T-helper 2 cell treated with Interferon-gamma antibody and Interleukin-4, amounts not matched to agents 5 μg/mL and 100 μg/mL, for 36 hours (primary cell): Measurements from ENCODE around the gene CD300LG.
"Not testable (repeated sequence)": the region's sequence is repeated elsewhere in the genome, so short reads cannot be mapped to it uniquely, and the experiment has no call there.

Experiments used
- DNase-seq: peaks from one replicate; pipeline ENCODE4 v3.0.0; 2021; ENCODE audit warnings: low spot score
- H3K27ac Mint-ChIP-seq: one replicate; pipeline ENCODE4 v1.8.0; 2021; ENCODE audit warnings: mild to moderate bottlenecking, mixed read lengths
- H3K27me3 Mint-ChIP-seq: one replicate; pipeline ENCODE4 v1.8.0; 2021; ENCODE audit warnings: low read depth, mixed read lengths
- H3K36me3 Mint-ChIP-seq: one replicate; pipeline ENCODE4 v1.8.0; 2021; ENCODE audit warnings: low read depth, mixed read lengths
- H3K4me1 Mint-ChIP-seq: one replicate; pipeline ENCODE4 v1.8.0; 2021; ENCODE audit warnings: low read depth, mixed read lengths
- H3K4me3 Mint-ChIP-seq: one replicate; pipeline ENCODE4 v1.8.0; 2022; ENCODE audit warnings: mild to moderate bottlenecking, moderate library complexity, mixed read lengths
- H3K9me3 Mint-ChIP-seq: one replicate; pipeline ENCODE4 v1.8.0; 2021; ENCODE audit warnings: mixed read lengths

The CD300LG gene

DNA sequence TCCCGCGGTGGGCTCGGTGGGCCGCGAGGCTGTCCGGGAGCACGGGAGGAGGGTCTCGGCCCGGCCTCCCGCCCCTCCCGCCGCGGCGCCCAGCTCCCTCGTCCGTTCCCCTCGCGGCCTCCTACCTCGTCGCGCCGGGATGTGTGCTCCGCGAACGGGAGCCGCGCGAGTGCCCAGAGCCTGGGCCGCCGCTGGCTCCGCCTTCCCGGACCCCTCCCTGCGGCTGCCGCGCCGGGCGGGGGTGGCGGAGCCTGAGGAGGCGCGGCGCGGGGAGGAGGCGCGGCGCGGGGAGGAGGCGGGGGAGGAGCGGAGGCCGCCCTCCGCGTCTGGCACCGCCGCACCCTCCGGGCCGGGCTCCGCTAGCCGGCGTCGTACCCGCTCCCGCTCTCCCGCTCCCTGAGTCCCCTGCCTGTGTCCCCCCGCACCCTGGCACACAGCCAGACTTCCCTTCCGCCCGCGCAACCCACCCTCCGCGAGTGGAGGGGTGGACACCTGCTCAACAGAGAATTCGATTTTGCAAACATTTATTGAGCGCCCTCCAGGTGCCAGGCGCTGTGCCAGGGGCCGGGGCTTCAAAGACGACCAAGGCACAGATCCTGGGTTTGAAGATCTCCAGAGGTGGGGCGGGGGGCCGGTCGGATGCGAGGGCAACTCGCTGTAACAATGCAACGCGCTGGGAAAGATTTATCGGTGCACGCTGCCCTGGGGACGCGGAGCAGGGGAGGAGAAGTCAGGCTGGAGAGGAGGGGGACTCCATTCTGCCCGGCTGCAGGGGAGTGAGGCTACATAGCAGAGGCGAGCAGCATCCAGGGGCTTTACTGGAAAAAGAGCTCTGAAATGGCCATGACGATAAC is 13.8 kb upstream of the CD300LG start, which contains the start of gene MPP3:
TSS of gene MPP3 (minus strand) at position 171 of the 854 bp plus-strand sequence. CDS start 1,240 bp downstream, outside the sequence.
- peaks cover 60% of the 10 kb centered on the region for H3K27me3 Mint-ChIP-seq
- no peaks in the 10 kb centered on the region for H3K36me3 Mint-ChIP-seq
- H3K4me1 Mint-ChIP-seq, result peaks cover 8% of the 10 kb centered on the region
- H3K9me3 Mint-ChIP-seq, result no peaks in the 10 kb centered on the region
- peak; percentile 22 for DNase-seq
- H3K4me3 Mint-ChIP-seq, result peak within 1 kb of the TSS; percentile 71
- no peak within 1 kb of the TSS for H3K27ac Mint-ChIP-seq

- Mint-ChIP-seq H3K27me3 (peaks cover 57% of the 10 kb centered on the region), H3K36me3 (no peaks in the 10 kb centered on the region), H3K4me1 (peaks cover 8% of the 10 kb centered on the region), H3K9me3 (no peaks in the 10 kb centered on the region), H3K27ac (no peak overlapping the region), H3K4me3 (peak overlapping the region; percentile 71)
- no peak for DNase-seq
These were observed 12.9 kb upstream of the CD300LG start for GRCh38 chr17:43834106-43834505.

DNA sequence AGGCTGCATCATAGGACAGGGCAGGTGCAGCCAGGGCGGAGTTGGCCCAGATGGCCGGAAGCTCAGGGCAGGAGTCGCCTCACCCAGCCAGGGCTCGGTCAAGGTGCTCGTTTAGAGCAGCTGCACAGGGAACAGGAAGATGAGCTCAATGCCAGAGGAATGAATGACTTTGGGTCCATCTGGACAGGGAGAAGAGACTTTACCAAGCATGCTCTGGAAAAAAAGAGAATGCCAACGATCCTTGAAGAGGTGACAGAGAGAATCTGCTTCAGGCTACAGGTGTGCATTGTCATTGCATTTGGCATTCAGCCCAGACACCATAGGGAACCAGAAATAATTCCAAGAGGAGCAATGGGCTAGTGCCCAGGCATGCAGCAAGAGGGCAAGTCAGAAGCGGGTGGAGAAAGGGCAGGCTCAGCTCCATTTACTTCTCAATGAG is 7.3 kb upstream of the CD300LG start:
- H3K27ac Mint-ChIP-seq, result no peak overlapping the region
- peaks cover 27% of the 10 kb centered on the region for H3K27me3 Mint-ChIP-seq
- no peak for DNase-seq
- no peaks in the 10 kb centered on the region for H3K9me3 Mint-ChIP-seq
- H3K4me1 Mint-ChIP-seq, result no peaks in the 10 kb centered on the region
- H3K36me3 Mint-ChIP-seq, result no peaks in the 10 kb centered on the region
- H3K4me3 Mint-ChIP-seq, result no peak overlapping the region

GRCh38 chr17:43840814-43841213 is 6.2 kb upstream of the CD300LG start:
- no peaks in the 10 kb centered on the region for H3K9me3 Mint-ChIP-seq
- DNase-seq, result no peak
- H3K27me3 Mint-ChIP-seq, result peaks cover 18% of the 10 kb centered on the region
- H3K36me3 Mint-ChIP-seq, result no peaks in the 10 kb centered on the region
- H3K27ac Mint-ChIP-seq, result no peak overlapping the region
- H3K4me1 Mint-ChIP-seq, result no peaks in the 10 kb centered on the region
- H3K4me3 Mint-ChIP-seq, result no peak overlapping the region

- Mint-ChIP-seq H3K36me3 (no peaks in the 10 kb centered on the region), H3K27ac (no peak overlapping the region), H3K27me3 (peaks cover 22% of the 10 kb centered on the region), H3K9me3 (no peaks in the 10 kb centered on the region), H3K4me3 (no peak overlapping the region), H3K4me1 (no peaks in the 10 kb centered on the region)
- DNase-seq, result no peak
These were observed 5.7 kb upstream of the CD300LG start for GRCh38 chr17:43841282-43841681.

DNA sequence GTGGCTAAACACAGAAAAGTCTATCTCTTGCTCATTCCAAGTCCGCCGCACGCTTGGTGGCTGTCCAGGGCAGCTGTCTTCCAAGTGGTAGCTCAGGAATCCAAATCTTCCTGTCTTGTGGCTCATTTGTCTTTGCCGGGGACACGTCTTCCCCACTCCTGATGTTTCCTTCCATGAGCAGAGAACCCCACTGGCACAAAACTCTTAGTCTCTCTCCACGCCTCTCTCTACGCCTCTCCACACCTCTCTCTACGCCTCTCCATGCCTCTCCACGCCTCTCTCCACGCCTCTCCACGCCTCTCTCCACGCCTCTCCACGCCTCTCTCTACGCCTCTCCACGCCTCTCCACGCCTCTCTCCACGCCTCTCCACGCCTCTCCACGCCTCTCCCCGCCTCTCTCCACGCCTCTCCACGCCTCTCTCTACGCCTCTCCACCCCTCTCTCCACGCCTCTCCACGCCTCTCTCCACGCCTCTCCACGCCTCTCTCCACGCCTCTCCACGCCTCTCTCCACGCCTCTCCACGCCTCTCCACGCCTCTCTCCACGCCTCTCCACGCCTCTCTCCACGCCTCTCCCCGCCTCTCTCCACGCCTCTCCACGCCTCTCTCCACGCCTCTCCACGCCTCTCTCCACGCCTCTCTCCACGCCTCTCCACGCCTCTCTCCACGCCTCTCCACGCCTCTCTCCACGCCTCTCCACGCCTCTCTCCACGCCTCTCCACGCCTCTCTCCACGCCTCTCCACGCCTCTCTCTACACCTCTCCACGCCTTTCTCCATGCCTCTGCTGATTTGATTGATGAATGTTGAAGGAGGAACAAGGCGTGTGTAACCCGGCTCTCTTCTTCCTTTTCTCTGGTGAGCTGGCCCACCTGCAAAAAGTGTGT is 4.6 kb upstream of the CD300LG start:
- H3K27ac Mint-ChIP-seq, H3K4me1 Mint-ChIP-seq, H3K9me3 Mint-ChIP-seq, H3K4me3 Mint-ChIP-seq, H3K36me3 Mint-ChIP-seq, DNase-seq: not testable (repeated sequence)
- H3K27me3 Mint-ChIP-seq, result peaks cover 20% of the 10 kb centered on the region

GRCh38 chr17:43842975-43843325 is 4.0 kb upstream of the CD300LG start:
- no peaks in the 10 kb centered on the region for H3K9me3 Mint-ChIP-seq
- H3K4me1 Mint-ChIP-seq, result no peaks in the 10 kb centered on the region
- H3K27ac Mint-ChIP-seq, result no peak overlapping the region
- H3K36me3 Mint-ChIP-seq, result no peaks in the 10 kb centered on the region
- H3K4me3 Mint-ChIP-seq, result no peak overlapping the region
- DNase-seq, result no peak
- peaks cover 19% of the 10 kb centered on the region for H3K27me3 Mint-ChIP-seq

DNA sequence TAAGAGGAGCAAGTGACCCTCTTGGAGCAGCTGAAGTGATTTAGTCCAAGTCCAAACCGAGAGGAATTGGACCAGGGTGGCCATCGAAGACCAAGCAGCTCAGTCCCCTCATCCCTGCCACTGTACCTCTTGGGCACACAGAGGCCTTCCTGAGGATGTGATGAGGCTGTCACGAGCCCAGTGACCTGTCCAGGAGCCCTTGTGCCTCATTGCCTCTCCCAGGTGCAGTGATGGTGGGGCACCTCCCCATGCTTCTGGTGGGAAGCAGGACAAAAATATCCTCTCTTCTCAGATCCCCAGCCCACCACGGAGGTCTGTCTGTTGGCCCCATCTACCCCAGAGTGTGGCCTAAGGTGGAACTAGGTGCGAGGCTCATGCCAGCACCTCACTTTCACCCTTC is 2.7 kb upstream of the CD300LG start:
- Mint-ChIP-seq H3K4me1 (no peaks in the 10 kb centered on the region), H3K9me3 (no peaks in the 10 kb centered on the region), H3K27ac (no peak overlapping the region), H3K27me3 (peaks cover 19% of the 10 kb centered on the region), H3K4me3 (no peak overlapping the region), H3K36me3 (no peaks in the 10 kb centered on the region)
- no peak for DNase-seq

- Mint-ChIP-seq H3K36me3 (no peaks in the 10 kb centered on the region), H3K27me3 (peaks cover 10% of the 10 kb centered on the region), H3K4me1 (no peaks in the 10 kb centered on the region), H3K9me3 (no peaks in the 10 kb centered on the region), H3K4me3 (no peak overlapping the region), H3K27ac (no peak overlapping the region)
- DNase-seq, result no peak
These were observed 1.2 kb upstream of the CD300LG start for GRCh38 chr17:43845766-43846165.

DNA sequence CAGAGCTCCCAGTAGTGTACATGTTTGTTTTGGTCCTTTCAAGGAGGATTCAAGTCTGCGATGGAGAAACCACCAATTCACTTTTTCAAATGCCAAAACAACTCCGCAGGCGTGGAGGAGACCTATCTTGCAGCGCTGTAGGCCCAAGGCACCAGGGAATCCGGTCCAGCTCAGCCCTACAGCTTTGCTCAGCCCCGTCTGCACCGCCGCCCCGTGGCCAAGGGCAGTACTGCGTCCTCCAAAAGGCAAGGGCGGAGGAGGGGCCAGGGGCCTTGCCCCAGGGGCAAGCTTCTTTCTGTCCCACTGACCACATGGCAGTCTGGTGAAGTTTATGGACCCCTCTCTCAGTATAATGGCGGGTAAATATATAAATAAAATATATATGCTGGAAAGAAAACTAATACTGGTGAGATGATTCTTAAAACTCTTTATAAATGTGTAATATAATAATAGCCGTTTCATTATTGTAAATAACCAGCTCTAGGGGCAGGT is 709 bp upstream of the CD300LG start:
- H3K36me3 Mint-ChIP-seq, result no peaks in the 10 kb centered on the region
- H3K4me1 Mint-ChIP-seq, result no peaks in the 10 kb centered on the region
- H3K27me3 Mint-ChIP-seq, result peaks cover 10% of the 10 kb centered on the region

DNA sequence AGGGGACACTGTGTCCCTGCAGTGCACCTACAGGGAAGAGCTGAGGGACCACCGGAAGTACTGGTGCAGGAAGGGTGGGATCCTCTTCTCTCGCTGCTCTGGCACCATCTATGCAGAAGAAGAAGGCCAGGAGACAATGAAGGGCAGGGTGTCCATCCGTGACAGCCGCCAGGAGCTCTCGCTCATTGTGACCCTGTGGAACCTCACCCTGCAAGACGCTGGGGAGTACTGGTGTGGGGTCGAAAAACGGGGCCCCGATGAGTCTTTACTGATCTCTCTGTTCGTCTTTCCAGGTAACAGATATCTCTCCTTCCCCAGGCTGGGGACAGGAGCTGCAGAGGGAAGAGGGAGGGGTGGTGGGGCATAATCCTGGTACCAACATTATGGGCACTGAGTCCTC is 1.6 kb downstream of the CD300LG start:
- no peaks in the 10 kb centered on the region for H3K36me3 Mint-ChIP-seq
- no peak overlapping the region for H3K4me3 Mint-ChIP-seq
- no peaks in the 10 kb centered on the region for H3K9me3 Mint-ChIP-seq
- H3K4me1 Mint-ChIP-seq, result no peaks in the 10 kb centered on the region
- H3K27me3 Mint-ChIP-seq, result peaks cover 8% of the 10 kb centered on the region
- no peak overlapping the region for H3K27ac Mint-ChIP-seq
- DNase-seq, result no peak

More for the DNA sequence above, 709 bp upstream of the CD300LG start:
- Mint-ChIP-seq H3K4me3 (no peak overlapping the region), H3K9me3 (no peaks in the 10 kb centered on the region), H3K27ac (no peak overlapping the region)
- DNase-seq, result peak; percentile 64

DNA sequence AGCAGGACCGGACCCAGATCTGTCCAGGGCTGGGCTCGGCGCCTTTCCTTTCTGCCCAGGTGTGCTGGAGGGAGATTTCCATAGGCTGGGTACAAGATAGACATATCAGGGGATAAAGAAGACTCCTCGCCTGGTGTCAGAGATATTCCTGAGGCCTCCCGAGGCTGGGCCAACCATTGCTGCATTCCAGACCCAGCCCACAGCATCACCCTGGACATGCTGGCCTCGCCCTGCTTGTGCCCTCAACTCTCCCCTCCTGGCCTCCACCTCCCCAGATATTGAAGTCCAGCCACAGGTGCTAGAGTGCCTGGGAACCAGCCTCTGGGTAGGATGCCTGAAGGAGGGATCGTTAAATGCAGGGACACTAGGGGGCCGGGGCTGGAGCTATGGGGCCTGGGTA is 2.1 kb downstream of the CD300LG start:
- Mint-ChIP-seq H3K27ac (no peak overlapping the region), H3K4me1 (no peaks in the 10 kb centered on the region), H3K27me3 (peaks cover 8% of the 10 kb centered on the region)

DNA sequence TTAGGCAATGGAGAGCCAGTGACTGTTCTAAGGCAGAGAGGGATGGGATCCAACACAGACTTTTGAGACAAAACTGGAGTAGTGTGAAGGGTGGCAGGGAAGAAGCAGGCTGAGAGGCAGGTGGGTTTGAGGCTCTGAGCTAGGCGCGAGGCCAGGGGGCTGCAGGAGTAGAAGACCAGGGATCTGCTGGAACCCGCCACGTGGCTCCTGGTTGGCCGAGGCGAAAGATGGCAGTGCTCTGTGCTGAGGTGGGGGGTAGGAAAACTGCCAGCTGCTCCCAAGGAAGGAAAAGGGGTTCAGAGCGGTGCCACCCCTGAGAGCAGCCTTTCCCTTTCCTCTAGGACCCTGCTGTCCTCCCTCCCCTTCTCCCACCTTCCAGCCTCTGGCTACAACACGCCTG is 5.6 kb downstream of the CD300LG start:
- Mint-ChIP-seq H3K27ac (no peak overlapping the region), H3K4me1 (no peaks in the 10 kb centered on the region), H3K4me3 (no peak overlapping the region), H3K27me3 (peaks cover under 1% of the 10 kb centered on the region), H3K36me3 (no peaks in the 10 kb centered on the region), H3K9me3 (no peaks in the 10 kb centered on the region)
- DNase-seq, result no peak

More for the DNA sequence above, 2.1 kb downstream of the CD300LG start:
- H3K4me3 Mint-ChIP-seq, result no peak overlapping the region
- DNase-seq, result no peak
- H3K9me3 Mint-ChIP-seq, result no peaks in the 10 kb centered on the region
- H3K36me3 Mint-ChIP-seq, result no peaks in the 10 kb centered on the region

DNA sequence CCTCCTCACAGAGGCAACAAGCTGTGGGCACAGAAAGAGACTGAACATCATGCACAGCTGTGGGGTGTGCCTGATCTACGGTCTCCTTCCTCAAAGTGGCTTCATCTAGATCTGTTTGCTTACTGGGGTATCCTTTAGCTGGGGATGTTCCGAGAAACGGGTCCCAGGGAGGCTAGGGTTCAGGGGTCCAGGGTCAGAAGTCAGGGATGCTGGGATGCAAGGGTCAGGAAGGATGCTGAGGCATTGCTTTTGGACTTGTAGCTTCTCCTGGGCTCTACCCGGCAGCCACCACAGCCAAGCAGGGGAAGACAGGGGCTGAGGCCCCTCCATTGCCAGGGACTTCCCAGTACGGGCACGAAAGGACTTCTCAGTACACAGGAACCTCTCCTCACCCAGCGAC is 6.6 kb downstream of the CD300LG start:
- Mint-ChIP-seq H3K9me3 (no peaks in the 10 kb centered on the region), H3K36me3 (no peaks in the 10 kb centered on the region), H3K27me3 (no peaks in the 10 kb centered on the region), H3K27ac (no peak overlapping the region), H3K4me1 (no peaks in the 10 kb centered on the region), H3K4me3 (no peak overlapping the region)
- DNase-seq, result no peak
